GM12892 (cell line): ENCODE results near the gene CLEC2D. TPM values are rescaled to one million over a fixed set of nuclear protein-coding genes. Genes with fewer than 3 reads are reported as not detected.

Experiments
- DNase-seq: peaks from one replicate; pipeline ENCODE4 v3.0.0; 2011; ENCODE audit not compliant: insufficient read length
- FAIRE-seq: peaks from 2 replicates; lab custom pipeline; 2011; peaks lifted over from hg19 to GRCh38; lab: Jason Lieb, UNC
- POLR2A ChIP-seq: IDR thresholded peaks from 2 replicates; pipeline ENCODE4 v1.6.1; 2011; ENCODE audit warnings: low read depth, low read length, control low read depth
- POLR2AphosphoS5 ChIP-seq: IDR thresholded peaks from 2 replicates; pipeline ENCODE4 v1.6.1; 2011; ENCODE audit warnings: low read depth, low read length, control low read depth
- TAF1 ChIP-seq: IDR thresholded peaks from 2 replicates; pipeline ENCODE4 v1.6.1; 2011; ENCODE audit warnings: low read depth, mild to moderate bottlenecking, control low read depth, low read length, borderline replicate concordance
- polyA plus RNA-seq: library from polyadenylated mRNA; unstranded; fragments of >200 nt; gene quantifications from one replicate; pipeline ENCODE4 v1.2.1, GENCODE V29; 2012; ENCODE audit warnings: missing spikeins, inconsistent platforms; ENCODE audit not compliant: missing spikeins

Gene CLEC2D, protein sequence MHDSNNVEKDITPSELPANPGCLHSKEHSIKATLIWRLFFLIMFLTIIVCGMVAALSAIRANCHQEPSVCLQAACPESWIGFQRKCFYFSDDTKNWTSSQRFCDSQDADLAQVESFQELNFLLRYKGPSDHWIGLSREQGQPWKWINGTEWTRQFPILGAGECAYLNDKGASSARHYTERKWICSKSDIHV
- 187 TPM for polyA plus RNA-seq

DNA sequence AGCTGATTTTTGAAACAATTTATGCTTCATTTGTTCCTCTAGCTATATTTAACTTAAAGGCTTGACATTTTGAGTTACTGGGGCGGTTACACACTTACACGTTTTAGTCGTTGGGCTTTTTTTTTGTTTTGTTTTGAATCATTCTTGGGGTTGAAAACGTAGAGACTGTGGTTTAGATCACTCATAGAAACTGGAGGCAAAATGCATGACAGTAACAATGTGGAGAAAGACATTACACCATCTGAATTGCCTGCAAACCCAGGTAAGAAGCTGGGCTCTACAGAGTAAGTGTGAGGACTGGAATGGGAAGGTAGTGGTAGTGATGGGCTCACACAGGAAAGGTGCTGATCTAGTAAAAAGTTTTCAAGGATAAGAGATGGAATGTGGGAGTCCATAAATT lies at the start of gene CLEC2D:
TSS of gene CLEC2D (plus strand) at position 180 of the 400 bp plus-strand sequence. CDS start at position 202, 22 bp downstream.
- TF ChIP-seq POLR2AphosphoS5 = peak; percentile 95
- peak; percentile 92 for TF ChIP-seq POLR2A
- peak; percentile 68; the same call in 1 of the 2 replicates for TF ChIP-seq TAF1
- FAIRE-seq = peak; percentile 98

DNA sequence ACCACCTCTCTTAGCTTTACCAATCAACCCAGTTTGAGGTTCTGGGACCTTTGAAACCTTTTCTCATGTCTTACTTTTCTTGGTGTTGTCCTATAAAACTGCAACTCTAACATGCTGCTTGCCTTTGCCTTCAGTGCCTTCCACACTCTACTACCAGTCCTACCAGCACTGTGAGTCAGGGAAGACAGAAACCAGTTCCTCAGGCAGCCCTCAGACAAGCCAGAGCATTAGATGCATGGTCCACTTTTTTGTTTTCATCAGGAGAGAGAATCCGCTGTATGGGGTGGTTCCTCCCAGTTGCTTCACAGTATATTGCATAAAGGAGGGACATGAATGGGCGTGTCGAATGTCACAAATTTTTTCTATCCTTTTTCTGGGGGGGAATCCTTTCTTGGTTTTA lies 44.5 kb upstream of the CLEC2D start:
- TF ChIP-seq POLR2AphosphoS5 (no peak), POLR2A (no peak), TAF1 (no peak)
- FAIRE-seq (no peak), DNase-seq (no peak)

More for the DNA sequence above, at the start of gene CLEC2D:
- DNase-seq = no peak

DNA sequence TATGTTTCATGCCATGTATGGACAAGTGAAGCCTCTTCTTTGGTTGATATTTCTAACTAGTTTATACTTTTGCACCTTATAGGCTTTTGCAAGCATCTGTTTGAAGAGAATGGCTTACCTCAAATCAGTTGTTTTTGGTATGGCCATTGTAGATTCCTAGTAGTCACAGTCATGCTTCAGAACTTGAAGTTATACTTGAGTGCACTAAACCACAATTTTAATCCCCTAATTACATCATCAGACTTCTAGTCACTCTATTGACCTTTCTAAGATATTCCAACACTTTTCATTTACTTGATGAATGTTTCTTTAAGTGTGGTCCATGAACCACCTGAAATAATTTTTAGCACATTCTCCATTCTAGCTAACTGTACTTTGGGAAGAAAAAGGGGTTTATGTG lies 43.2 kb upstream of the CLEC2D start:
- TF ChIP-seq POLR2A = no peak
- TF ChIP-seq TAF1 = no peak
- no peak for TF ChIP-seq POLR2AphosphoS5
- no peak for DNase-seq
- no peak for FAIRE-seq

DNA sequence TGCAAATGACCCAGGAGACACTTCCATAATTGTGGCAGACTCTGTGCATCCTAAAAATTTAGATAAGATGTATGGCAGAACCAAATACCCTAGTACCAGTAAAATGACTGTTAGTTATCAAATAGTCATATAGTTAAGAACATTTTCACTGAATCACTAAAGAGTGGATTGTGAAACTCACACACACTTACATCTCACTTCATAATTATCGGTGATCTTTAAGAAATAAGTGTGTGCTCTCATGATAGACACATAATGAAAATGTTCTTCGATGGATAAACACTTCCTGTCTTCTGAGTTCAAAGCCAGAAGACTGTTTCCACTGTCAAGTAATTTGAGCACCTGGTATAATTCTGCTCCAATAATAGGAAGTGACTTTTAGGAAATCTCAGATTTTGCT lies 42.7 kb upstream of the CLEC2D start:
- DNase-seq (no peak), FAIRE-seq (peak; percentile 21)
- TF ChIP-seq TAF1 = no peak
- no peak for TF ChIP-seq POLR2A
- no peak for TF ChIP-seq POLR2AphosphoS5

DNA sequence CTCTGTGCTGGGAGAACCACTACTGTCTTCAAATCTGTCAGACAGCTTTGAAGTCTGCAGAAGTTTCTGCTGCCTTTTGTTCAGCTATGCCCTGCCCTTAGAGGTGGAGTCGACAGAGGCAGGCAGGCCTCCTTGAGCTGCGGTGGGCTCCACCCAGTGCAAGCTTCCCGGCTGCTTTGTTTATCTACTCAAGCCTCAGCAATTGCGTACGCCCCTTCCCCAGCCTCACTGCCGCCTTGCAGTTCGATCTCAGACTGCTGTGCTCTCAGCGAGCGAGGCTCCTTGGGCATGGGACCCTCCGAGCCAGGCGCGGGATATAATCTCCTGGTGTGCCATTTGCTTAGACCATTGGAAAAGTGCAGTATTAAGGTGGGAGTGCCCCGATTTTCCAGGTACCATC lies 36.7 kb upstream of the CLEC2D start:
- TF ChIP-seq TAF1 (no peak), POLR2A (no peak), POLR2AphosphoS5 (no peak)
- no peak for DNase-seq
- no peak for FAIRE-seq

DNA sequence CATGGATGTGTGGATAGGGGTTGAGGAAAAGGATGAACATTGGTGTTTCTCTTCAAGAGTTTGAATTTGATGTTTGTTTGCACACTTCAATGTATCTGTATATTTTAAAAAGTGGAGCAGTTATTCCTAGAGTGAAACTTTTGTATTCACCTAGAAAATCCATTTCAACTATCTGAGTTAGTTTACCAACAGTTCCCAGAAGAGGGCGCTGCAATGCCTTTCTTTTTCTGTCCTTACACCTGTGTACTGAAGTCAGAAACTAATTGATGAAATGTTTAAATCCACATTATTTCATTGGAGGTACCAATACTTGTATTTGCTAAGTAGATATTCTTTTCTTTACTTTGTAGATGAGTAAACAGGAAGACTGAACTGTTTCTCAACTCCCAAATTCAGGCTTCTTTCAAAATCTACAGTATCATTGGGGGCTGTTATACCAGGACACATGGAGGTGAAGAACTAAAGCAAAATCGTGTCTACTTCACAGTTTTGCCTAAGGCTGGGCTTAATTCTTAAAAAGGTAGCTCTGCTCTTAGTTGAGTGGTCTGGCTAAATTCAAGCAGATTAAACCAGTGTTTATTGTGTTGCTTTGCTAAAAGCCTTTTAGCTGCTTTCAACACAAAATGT lies 35.2 kb upstream of the CLEC2D start:
- DNase-seq (no peak), FAIRE-seq (peak; percentile 93)

DNA sequence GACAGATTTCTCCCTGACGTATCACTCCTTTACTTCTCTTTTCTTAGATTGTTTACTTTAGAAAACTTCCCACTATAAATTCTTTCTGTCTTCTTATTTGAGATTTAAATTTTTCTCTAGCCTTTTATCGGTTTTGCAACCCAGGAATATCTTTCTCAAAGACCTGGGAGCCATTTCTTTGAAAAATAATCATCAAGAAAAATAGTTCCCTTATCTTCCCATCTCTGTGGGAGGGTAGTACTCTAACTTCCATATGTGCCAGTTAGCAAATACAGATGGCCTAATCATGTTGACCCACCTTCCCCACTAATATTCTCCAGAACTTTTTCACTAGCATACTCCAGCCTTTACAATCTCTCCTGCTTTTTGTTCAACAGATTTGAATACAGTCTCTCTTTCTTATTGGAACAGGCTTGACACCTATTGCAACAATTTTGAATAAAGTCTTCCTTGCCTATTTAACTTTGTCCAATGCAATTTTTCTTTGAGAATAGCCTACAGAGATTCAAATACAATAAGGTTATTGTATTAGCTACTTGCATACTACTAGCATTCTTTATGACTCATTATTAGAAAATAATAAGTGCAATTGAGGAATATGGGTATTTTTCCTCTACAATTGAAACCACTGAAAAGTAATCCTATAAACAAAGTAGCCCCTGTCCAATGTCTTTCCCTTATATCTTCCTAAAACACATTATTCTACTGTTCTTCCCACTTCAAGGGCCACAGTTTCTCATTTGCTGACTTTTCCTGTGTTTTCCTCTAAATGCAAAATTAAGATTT lies 34.4 kb upstream of the CLEC2D start:
- FAIRE-seq (no peak), DNase-seq (no peak)
- TF ChIP-seq POLR2A (no peak), TAF1 (no peak), POLR2AphosphoS5 (no peak)

More for the DNA sequence above, 35.2 kb upstream of the CLEC2D start:
- no peak for TF ChIP-seq POLR2AphosphoS5
- no peak for TF ChIP-seq TAF1
- TF ChIP-seq POLR2A = no peak

DNA sequence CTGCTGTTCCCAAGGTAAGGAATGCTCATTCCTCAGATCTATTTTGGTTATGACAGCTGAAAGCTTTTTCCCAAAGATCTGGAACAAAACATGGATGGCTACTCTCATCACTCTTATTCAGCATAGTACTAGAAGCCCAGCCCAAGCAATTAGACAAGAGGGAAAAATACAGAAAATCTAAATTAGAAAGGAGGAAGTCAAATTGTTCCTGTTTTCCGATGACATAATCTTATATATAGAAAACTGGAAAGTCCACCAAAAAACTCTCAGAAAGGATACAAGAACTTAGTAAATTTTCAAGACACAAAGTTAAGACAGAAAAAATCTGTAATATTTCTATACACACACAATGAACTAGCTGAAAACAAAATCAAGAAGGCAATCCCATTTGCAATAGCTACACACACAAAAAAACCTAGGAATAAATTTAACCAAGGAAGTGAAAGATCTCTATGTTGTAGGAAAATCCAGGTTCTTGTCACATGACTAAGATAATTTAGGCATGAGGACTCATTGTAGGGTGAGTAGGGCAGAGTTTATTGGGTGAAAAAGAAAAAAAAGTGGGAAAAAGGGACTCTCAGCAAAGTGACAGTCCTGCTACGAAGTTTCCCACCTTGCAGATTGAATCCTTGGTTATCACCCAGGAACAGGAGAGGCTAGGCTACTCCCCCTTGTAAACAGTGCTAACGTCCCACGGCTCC lies 33.2 kb upstream of the CLEC2D start:
- DNase-seq = no peak
- TF ChIP-seq TAF1 (no peak), POLR2AphosphoS5 (no peak), POLR2A (no peak)
- peak; percentile 89 for FAIRE-seq

DNA sequence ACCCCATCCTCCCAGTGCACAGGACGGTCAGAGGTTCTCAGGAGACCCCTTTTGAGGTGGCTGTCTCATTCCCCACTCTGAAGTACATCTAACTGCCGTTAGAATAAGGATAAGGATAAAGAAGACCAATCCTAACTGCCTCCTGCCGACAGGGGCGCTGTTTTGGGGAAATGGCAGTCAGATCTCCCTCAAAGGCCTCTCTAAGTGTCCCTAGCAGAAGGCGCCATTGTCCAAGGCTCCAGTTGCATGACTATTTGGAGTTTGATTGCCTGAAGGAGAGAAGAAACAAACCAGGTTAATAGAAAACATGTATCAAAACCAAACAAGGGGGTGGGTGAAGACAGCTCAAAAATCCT lies 32.7 kb upstream of the CLEC2D start:
- peak; percentile 5 for FAIRE-seq
- TF ChIP-seq POLR2AphosphoS5 = no peak
- TF ChIP-seq TAF1 = no peak
- no peak for TF ChIP-seq POLR2A
- no peak for DNase-seq

DNA sequence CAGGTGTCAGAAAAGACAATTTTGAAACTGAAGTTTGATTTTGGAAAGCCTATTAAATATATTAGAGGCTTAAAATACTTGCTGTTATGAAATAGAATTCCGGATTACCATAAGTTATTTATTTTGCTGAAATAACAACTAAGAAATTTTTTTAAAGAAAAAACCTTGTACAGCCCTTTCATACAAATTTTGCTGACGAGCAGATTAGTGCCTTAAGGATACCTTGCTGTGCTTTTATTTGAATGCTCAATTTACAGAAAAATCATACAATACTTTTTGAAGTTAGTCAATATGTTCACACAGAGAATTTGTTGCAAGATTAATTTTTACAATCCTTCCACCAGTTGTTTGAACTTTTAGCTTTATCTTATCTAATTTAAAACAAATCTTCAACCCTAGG lies 29.5 kb upstream of the CLEC2D start:
- TF ChIP-seq TAF1 = no peak
- TF ChIP-seq POLR2AphosphoS5 = no peak
- no peak for FAIRE-seq

More for the DNA sequence above, 29.5 kb upstream of the CLEC2D start:
- no peak for DNase-seq
